ENCODE data around the gene RPL7A.
"Not testable (repeated sequence)": the region's sequence is repeated elsewhere in the genome, so short reads cannot be mapped to it uniquely, and the experiment has no call there.

Gene RPL7A

DNA sequence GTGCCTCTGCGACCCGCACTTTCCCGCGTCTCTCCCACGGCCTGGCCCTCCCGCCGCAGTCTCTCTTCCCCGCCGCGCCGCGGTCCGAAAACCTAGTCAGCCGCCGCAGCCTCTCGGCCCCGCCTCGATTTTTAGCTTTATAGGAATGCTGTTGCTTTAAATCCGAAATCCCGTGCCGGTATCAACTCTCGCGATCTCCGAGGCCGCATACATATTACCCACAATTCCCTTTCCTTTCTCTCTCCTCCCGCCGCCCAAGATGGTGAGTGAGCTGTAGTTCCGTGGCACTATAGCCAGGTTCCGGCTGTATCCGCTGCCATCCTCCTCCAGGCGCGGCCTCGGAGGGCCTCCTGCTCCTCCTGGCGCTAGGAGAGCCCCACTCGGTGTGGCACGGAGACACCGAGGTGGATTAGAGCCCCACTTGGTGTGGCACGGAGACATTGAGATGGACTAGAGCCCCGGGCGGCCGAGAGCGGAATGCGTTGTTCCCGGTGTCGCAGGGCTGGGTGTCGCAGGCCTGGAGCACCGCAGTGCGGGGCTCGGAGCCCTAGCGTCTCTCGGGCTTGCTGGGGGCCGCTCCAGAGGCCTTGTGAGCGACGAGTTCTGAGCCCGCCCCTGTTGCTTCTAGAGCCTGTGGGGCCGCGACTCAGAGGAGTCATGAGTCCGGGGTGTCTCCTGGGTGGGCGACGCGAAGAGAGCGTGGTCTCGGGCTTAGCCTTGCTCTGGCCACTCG, at the start of gene RPL7A, which contains the start of gene MED22:
TSS of gene RPL7A (plus strand) at position 234 of the 733 bp plus-strand sequence. CDS start at position 260, 26 bp downstream.
TSS of gene MED22 (minus strand) at position 147 of the 733 bp plus-strand sequence. CDS start 1,469 bp downstream, outside the sequence.
- peak; percentile 90 to 91 (median 90) for DNase-seq (ENCODE audit: low read depth in 2 of 3, low spot score in 1 of 3)

- not testable (repeated sequence) for DNase-seq (ENCODE audit: low read depth in 2 of 3, low spot score in 1 of 3)
Measured at GRCh38 chr9:133299996-133300395, 48.0 kb upstream of the RPL7A start.

GRCh38 chr9:133301253-133302230, 46.5 kb upstream of the RPL7A start:
- DNase-seq (ENCODE audit: low read depth in 2 of 3, low spot score in 1 of 3), result no peak

DNA sequence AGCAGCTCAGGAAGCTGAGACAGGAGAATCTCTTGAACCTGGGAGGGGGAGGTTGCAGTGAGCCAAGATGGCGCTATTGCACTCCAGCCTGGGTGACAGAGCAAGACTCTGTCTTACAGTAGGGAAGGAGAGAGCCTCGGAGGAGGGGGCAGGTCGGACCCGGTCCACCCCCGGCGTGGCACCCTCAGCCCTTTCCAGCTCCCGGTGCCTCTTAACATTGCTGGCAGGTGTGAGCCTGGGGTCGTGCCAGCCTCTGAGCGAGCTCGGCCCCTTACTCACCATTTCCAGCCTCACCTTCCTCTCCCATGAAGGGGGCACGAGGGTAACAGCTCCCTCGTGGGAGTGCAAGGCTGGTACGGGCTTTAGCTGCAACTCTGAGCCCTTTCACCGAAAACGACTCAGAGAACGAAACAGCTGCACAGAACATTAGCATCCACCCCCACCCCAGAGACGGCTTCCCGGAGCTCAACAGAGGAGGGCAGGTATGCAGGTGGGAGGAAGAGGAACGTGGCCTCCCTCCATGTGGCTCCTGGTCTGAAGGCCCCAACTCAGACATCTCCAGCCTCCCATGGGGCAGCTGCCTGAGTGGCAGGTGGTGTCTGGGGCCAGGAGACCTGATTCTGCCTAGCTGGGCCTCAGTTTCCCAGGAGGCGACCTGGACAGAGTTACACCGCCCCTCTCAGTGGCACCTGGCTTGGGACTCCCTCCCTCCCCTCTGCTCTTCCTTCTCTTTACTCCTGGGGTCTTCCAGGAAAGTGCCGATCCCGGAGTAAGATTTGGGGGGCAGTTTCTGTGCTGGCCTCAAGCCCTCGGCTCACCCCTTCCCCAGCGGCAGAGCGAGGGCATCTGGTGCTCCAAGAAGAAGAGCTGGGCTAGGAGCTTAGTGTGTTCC, 44.5 kb upstream of the RPL7A start:
- DNase-seq (ENCODE audit: low read depth in 2 of 3, low spot score in 1 of 3), result no peak

DNA sequence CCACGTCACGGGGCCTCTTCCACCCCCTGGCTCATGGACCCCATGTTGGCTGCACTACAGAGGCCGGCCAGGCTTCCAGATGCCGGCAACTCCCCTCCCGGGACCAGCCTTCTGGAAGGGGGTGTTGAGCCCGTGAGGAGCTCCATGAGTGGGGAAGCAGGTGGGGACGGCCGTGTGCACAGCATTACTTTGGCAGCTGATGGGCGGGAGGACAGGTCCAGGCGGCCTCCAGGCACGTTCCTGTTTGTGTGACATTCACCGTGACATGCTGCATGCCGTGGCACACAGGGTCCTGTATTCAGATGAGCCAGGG, 43.9 kb upstream of the RPL7A start:
- DNase-seq (ENCODE audit: low read depth in 2 of 3, low spot score in 1 of 3), result no peak

DNA sequence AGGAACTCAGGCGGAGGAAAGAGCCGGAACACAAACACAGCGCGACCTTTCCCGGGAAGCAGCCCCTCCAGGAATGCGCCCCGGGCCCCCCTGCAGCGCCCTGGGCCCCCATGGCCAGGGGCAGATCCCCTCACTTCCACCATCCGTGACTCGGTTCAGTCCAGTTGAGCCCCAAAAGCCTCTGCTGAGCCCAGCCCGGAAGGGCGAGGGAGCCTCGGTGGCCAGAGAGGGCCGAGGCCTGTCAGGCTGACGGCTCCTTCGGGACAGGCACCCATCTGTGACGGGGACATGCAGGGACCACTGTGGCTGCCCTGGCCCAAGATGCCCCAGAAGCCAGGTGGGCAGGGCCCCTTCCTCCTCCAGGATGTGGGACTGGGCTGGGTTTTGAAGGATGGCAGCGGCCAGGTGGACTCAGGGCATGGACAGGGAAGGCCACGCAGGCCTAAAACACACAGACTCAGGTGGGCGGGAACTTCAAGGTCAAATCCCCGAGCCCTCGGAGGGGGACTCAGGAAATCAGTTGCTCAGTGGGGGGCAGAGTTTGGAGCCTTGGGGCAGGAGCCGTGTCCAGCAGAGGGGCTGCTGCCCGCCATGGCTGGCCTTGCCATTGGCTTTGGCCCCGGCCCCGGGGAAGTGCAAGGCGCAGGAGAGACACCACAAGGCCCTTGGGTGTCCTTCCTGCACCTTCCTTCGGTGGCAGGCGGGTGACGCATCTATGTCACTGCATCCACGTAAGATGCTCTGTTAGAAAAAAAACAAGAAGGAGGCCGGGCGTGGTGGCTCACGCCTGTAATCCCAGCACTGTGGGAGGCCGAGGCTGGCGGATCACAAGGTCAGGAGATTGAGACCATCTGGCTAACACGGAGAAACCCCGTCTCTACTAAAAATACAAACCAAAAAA, 43.3 kb upstream of the RPL7A start:
- DNase-seq (ENCODE audit: low read depth in 2 of 3, low spot score in 1 of 3), result no peak

DNA sequence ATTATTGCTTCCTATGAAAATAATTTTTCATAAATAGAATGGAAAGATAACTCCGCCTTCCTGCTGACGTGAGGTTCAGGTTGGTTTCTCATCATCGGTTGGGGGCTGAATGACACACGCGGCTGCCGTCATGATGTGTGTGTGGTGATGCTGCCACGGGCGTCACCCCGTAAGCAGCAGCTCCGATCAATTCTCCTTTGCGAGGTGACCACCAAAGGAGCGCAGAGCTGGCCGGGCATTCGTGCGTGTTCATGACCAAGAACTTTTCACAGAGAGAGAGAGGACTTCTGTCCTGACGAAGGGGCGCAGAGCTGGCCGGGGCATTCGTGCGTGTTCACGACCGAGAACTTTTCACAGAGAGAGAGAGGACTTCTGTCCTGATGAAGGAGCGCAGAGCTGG, 42.3 kb upstream of the RPL7A start:
- no peak for DNase-seq (ENCODE audit: low read depth in 2 of 3, low spot score in 1 of 3)

GRCh38 chr9:133306242-133307204, 41.5 kb upstream of the RPL7A start:
- no peak for DNase-seq (ENCODE audit: low read depth in 2 of 3, low spot score in 1 of 3)

- DNase-seq (ENCODE audit: low read depth in 2 of 3, low spot score in 1 of 3), result no peak
Measured at GRCh38 chr9:133307301-133307700, 40.7 kb upstream of the RPL7A start.

GRCh38 chr9:133309608-133310007, 38.4 kb upstream of the RPL7A start:
- DNase-seq (ENCODE audit: low read depth in 2 of 3, low spot score in 1 of 3), result no peak

DNA sequence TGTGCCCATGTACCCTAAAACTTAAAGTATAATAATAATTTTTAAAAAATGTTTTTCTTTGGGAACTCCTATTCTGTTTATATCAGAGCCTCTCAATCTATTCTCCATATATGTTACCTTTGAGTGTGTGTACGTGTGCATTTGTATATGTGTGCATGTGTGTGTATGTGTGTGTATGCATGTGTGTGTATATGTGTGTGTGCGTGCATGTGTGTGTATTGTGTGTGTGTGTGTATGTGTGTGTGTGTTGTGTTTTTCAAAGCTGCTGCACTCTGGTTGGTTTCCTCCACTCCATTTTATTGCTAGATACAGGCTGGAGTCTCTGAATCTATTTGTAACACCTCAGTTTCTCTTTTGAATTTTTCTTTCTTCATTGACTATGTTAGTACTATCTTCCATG, 32.0 kb upstream of the RPL7A start:
- no peak for DNase-seq (ENCODE audit: low read depth in 2 of 3, low spot score in 1 of 3)

DNA sequence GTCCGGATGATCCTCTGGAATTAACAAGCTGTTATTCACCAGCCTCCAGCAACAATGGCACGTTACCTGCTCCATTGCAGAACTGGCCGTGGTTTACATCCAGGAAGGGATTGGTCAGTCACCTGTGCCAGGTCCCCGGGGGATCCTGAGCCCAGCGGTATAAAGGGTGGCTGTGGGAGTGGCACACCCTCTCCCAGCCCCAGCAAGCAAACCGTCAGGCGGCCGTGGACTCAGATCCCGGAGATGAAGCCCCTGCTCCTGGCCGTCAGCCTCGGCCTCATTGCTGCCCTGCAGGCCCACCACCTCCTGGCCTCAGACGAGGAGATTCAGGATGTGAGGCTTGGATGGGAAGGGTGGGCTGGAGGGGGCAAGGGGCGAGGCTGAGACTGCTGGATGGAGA, 30.5 kb upstream of the RPL7A start:
- DNase-seq (ENCODE audit: low read depth in 2 of 3, low spot score in 1 of 3), result not testable (repeated sequence)

GRCh38 chr9:133320421-133320881, 27.6 kb upstream of the RPL7A start:
- no peak for DNase-seq (ENCODE audit: low read depth in 2 of 3, low spot score in 1 of 3)

DNA sequence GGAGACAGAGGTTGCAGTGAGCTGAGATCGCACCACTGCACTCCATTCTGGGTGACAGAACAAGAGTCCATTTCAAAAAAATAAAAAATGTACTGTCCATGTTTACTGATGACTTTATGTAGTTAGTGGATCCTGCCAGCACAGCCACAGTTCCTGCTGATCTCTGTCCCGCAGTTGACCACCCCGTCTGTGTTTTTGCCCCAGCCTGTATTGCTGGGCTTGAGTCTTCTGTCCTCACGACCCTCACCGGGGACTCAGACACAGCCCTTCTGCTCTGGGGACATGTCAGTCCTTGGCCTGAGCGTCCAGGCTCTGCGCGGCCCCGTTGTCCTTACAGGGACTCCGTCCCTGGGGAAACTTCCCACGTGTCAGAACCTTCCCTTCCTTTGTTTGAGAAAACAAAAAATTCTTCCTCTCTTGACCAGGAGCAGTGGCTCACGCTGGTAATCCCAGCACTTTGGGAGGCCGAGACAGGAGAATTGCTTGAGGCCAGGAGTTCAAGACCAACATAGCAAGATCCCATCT, 26.5 kb upstream of the RPL7A start:
- no peak for DNase-seq (ENCODE audit: low read depth in 2 of 3, low spot score in 1 of 3)

DNA sequence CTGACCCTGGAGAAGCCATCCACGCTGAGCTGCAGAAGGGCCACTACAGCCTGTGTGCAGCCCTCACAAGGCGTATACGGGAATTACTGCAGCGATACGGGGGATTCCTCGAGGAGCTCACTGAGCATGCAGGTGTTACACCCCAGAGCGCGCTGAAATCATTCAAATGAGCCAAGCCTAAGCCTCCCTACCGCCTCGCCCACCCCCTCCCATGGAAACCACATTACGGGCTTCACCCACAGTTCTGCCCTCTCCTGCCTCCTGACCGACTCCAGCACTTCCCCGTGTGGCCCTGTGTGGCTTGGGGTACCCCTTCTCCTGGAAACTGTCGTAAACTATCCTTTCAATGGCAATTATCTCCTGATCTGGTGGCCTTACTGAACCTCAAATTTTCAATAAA, 25.3 kb upstream of the RPL7A start:
- no peak for DNase-seq (ENCODE audit: low read depth in 2 of 3, low spot score in 1 of 3)

DNA sequence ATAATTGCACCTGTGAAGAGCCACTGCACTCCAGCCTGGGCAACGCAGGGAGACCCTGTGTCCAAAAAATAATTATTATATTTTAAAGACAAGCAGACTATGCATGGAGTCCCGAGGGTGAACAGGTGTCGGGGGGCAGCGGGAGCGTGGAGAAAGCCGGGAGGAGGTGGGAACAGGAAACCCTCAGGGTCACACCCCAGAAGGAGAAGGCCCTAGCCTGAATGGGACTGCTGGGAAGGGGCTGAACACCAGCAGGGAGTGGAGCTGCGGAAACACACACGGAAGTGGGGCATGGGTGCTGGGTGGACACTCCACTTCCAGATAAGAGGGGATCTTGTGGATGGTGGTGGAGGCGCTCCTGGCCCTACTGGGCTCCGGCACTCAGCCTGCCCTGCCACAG, 24.8 kb upstream of the RPL7A start:
- no peak for DNase-seq (ENCODE audit: low read depth in 2 of 3, low spot score in 1 of 3)

DNA sequence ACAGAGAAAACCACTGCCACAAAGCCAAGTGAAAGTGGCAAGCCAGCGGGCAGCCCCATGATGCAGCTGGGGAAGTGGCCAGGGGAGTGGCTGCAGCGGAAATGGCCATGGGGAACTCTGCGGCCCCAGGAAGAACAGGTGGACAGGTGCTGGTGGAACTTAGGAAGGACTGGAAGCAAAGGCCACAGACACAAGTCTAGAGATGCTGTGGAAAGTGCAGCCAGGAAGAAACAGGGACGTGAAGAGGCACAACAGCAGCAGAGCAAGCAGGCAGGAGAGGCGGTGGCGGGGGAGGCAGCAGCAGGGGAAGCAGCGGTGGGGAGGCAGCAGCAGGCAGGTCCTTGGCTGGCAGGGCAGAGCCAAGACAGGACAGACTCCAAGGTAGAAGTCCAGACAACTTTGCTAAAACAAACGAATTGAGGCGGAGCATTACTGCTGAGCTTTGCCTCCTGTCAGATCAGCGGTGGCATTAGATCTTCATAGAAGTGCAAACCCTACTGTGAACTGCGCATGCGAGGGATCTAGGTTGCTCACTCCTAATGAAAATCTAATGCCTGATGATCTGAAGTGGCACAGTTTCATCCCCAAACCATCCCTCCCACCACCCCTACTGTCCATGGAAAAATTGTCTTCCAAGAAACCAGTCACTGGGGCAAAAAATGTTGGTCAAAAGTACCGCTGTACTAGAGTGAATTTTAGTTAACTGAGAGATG, 23.9 kb upstream of the RPL7A start:
- DNase-seq (ENCODE audit: low read depth in 2 of 3, low spot score in 1 of 3), result no peak

- DNase-seq (ENCODE audit: low read depth in 2 of 3, low spot score in 1 of 3), result not testable (repeated sequence)
Measured at GRCh38 chr9:133327021-133327420, 21.0 kb upstream of the RPL7A start.
